ENCODE data around the gene SBNO1. TPM values are rescaled to one million over a fixed set of nuclear protein-coding genes. Genes with fewer than 3 reads are reported as not detected.

Gene SBNO1
- total and polyA plus RNA-seq, 2 experiments from 2014 or later, result 17.6 to 23.6 TPM

GRCh38 chr12:123363740-123364531 lies 711 bp downstream of the SBNO1 start:
- DNase-seq, result peak; percentile 59

GRCh38 chr12:123363390-123363739 lies 1.3 kb downstream of the SBNO1 start:
- TF ChIP-seq EZH2 (IDR thresholded peaks at IDR 0.05; ENCODE audit: insufficient read depth, poor library complexity, severe bottlenecking) (no peak), EZH2phosphoT487 (IDR thresholded peaks at IDR 0.05; ENCODE audit: insufficient read depth, low read depth) (no peak)

More at GRCh38 chr12:123363740-123364531, 711 bp downstream of the SBNO1 start:
- in situ Hi-C loops (cut with MboI), result no loop called here
- H3K36me3 ChIP-seq (ENCODE audit: low read depth), result no peaks in the 10 kb centered on the region
- H3K4me2 ChIP-seq (ENCODE audit: unreplicated experiment), result peak overlapping the region; percentile 91
- peak overlapping the region; percentile 94 for H3K27ac ChIP-seq
- peak overlapping the region; percentile 73 for H3K4me3 ChIP-seq
- no peak for TF ChIP-seq EZH2phosphoT487 (IDR thresholded peaks at IDR 0.05; ENCODE audit: insufficient read depth, low read depth)
- TF ChIP-seq EZH2 (IDR thresholded peaks at IDR 0.05; ENCODE audit: insufficient read depth, poor library complexity, severe bottlenecking), result no peak
- H3K9me2 ChIP-seq (ENCODE audit: insufficient read depth), result no peaks in the 10 kb centered on the region
- H3K9me3 ChIP-seq (ENCODE audit: low read depth), result no peaks in the 10 kb centered on the region
- no peaks in the 10 kb centered on the region for H3K27me3 ChIP-seq (replicated peaks; ENCODE audit: insufficient read depth)
- H3F3A ChIP-seq (ENCODE audit: insufficient read depth), result peaks cover 23% of the 10 kb centered on the region
- H2AFZ ChIP-seq, result peak overlapping the region; percentile 66
- H3K4me1 ChIP-seq (ENCODE audit: insufficient read depth), result peaks cover 9% of the 10 kb centered on the region; the same call in 1 of the 2 replicates
- H3K9ac ChIP-seq, result peak overlapping the region; percentile 91
- 0 to 1% methylated on average over 45 to 46 of the region's 62 CpGs for WGBS, 2 experiments (ENCODE audit: low coverage in 1 of 2, low lambda C conversion rate in 2 of 2, missing lambda C conversion rate in 2 of 2)
- H3K79me2 ChIP-seq (ENCODE audit: insufficient read depth), result peaks cover 57% of the 10 kb centered on the region
- no peaks in the 10 kb centered on the region for H4K20me1 ChIP-seq (ENCODE audit: insufficient read depth)

GRCh38 chr12:123358035-123358434 lies 6.6 kb downstream of the SBNO1 start:
- Histone ChIP-seq H3K4me3 (no peak overlapping the region), H3K4me1 (ENCODE audit: insufficient read depth) (peaks cover 8% of the 10 kb centered on the region; the same call in 1 of the 2 replicates), H3K9me3 (ENCODE audit: low read depth) (no peaks in the 10 kb centered on the region), H4K20me1 (ENCODE audit: insufficient read depth) (peaks cover 13% of the 10 kb centered on the region; the same call in 1 of the 2 replicates), H3K9ac (no peak overlapping the region), H3K27me3 (replicated peaks; ENCODE audit: insufficient read depth) (no peaks in the 10 kb centered on the region), H3K79me2 (ENCODE audit: insufficient read depth) (peaks cover 100% of the 10 kb centered on the region), H2AFZ (no peak overlapping the region), H3K4me2 (ENCODE audit: unreplicated experiment) (no peak overlapping the region), H3K36me3 (ENCODE audit: low read depth) (peaks cover 5% of the 10 kb centered on the region; the same call in 1 of the 2 replicates), H3K27ac (no peak overlapping the region), H3K9me2 (ENCODE audit: insufficient read depth) (no peaks in the 10 kb centered on the region), H3F3A (ENCODE audit: insufficient read depth) (peaks cover 11% of the 10 kb centered on the region)
- TF ChIP-seq EZH2 (IDR thresholded peaks at IDR 0.05; ENCODE audit: insufficient read depth, poor library complexity, severe bottlenecking), result no peak
- no peak for TF ChIP-seq EZH2phosphoT487 (IDR thresholded peaks at IDR 0.05; ENCODE audit: insufficient read depth, low read depth)
- in situ Hi-C loops (cut with MboI), result no loop called here
- 96 to 100% methylated on average over 1 of the region's 1 CpG for WGBS, 2 experiments (ENCODE audit: low coverage in 1 of 2, low lambda C conversion rate in 2 of 2, missing lambda C conversion rate in 2 of 2)
- no peak for DNase-seq

More at GRCh38 chr12:123363390-123363739, 1.3 kb downstream of the SBNO1 start:
- in situ Hi-C loops (cut with MboI), result no loop called here
- Histone ChIP-seq H3K4me3 (peak overlapping the region; percentile 73), H3K4me2 (ENCODE audit: unreplicated experiment) (peak overlapping the region; percentile 91), H3K9ac (peak overlapping the region; percentile 91), H3K4me1 (ENCODE audit: insufficient read depth) (peaks cover 9% of the 10 kb centered on the region; the same call in 1 of the 2 replicates), H3K9me3 (ENCODE audit: low read depth) (no peaks in the 10 kb centered on the region), H3K27ac (peak overlapping the region; percentile 94), H3K9me2 (ENCODE audit: insufficient read depth) (no peaks in the 10 kb centered on the region), H2AFZ (peak overlapping the region; percentile 47), H4K20me1 (ENCODE audit: insufficient read depth) (no peaks in the 10 kb centered on the region), H3K79me2 (ENCODE audit: insufficient read depth) (peaks cover 62% of the 10 kb centered on the region), H3K27me3 (replicated peaks; ENCODE audit: insufficient read depth) (no peaks in the 10 kb centered on the region), H3F3A (ENCODE audit: insufficient read depth) (peaks cover 23% of the 10 kb centered on the region), H3K36me3 (ENCODE audit: low read depth) (no peaks in the 10 kb centered on the region)
- 1% methylated on average over 9 of the region's 9 CpGs for WGBS, 2 experiments (ENCODE audit: low coverage in 1 of 2, low lambda C conversion rate in 2 of 2, missing lambda C conversion rate in 2 of 2)
- DNase-seq, result peak; percentile 61

- H3K79me2 ChIP-seq (ENCODE audit: insufficient read depth), result peaks cover 100% of the 10 kb centered on the region
- no peak for DNase-seq
- no peak overlapping the region for H3K4me3 ChIP-seq
- H3K4me1 ChIP-seq (ENCODE audit: insufficient read depth), result peaks cover 5% of the 10 kb centered on the region; the same call in 1 of the 2 replicates
- H2AFZ ChIP-seq, result no peak overlapping the region
- no peak overlapping the region for H3K27ac ChIP-seq
- 0 out of 2 replicates have a peak, but pooled peaks cover 5% of the 10 kb centered on the region for H3F3A ChIP-seq (ENCODE audit: insufficient read depth)
- no peaks in the 10 kb centered on the region for H3K9me3 ChIP-seq (ENCODE audit: low read depth)
- H3K9ac ChIP-seq, result no peak overlapping the region
- no peaks in the 10 kb centered on the region for H3K9me2 ChIP-seq (ENCODE audit: insufficient read depth)
- TF ChIP-seq EZH2 (IDR thresholded peaks at IDR 0.05; ENCODE audit: insufficient read depth, poor library complexity, severe bottlenecking) (no peak), EZH2phosphoT487 (IDR thresholded peaks at IDR 0.05; ENCODE audit: insufficient read depth, low read depth) (no peak)
- peaks cover 13% of the 10 kb centered on the region; the same call in 1 of the 2 replicates for H4K20me1 ChIP-seq (ENCODE audit: insufficient read depth)
- no peak overlapping the region for H3K4me2 ChIP-seq (ENCODE audit: unreplicated experiment)
- 78 to 82% methylated on average over 7 of the region's 7 CpGs for WGBS, 2 experiments (ENCODE audit: low coverage in 1 of 2, low lambda C conversion rate in 2 of 2, missing lambda C conversion rate in 2 of 2)
- no peaks in the 10 kb centered on the region for H3K27me3 ChIP-seq (replicated peaks; ENCODE audit: insufficient read depth)
- H3K36me3 ChIP-seq (ENCODE audit: low read depth), result peaks cover 5% of the 10 kb centered on the region; the same call in 1 of the 2 replicates
- in situ Hi-C loops (cut with MboI), result no loop called here
These were observed 8.4 kb downstream of the SBNO1 start for GRCh38 chr12:123356159-123356670.
